ENCODE results near the gene SEC23B. TPM values are rescaled to one million over a fixed set of nuclear protein-coding genes. Genes with fewer than 3 reads are reported as not detected.
A peak's percentile ranks its signal among the peaks of the same experiment; 100 is the strongest.

SEC23B gene
- total and polyA plus RNA-seq, 3 donors from 2014 or later, result 65.0 to 96.0 (median 68.8) TPM

GRCh38 chr20:18548465-18548864 lies 40.7 kb downstream of the SEC23B start:
- intact Hi-C loops (cut with DNase I; ENCODE audit: low total_unique reads), result no loop called here
- Histone ChIP-seq H3K27ac (no peak overlapping the region), H3K4me1 (no peaks in the 10 kb centered on the region), H3K4me3 (no peak overlapping the region), H3K36me3 (ENCODE audit: low read depth, missing control alignments) (no peaks in the 10 kb centered on the region), H3K9me3 (no peaks in the 10 kb centered on the region), H3K27me3 (no peaks in the 10 kb centered on the region)
- no peak for TF ChIP-seq POLR2A (IDR thresholded peaks at IDR 0.05)
- TF ChIP-seq, protein P1, sequence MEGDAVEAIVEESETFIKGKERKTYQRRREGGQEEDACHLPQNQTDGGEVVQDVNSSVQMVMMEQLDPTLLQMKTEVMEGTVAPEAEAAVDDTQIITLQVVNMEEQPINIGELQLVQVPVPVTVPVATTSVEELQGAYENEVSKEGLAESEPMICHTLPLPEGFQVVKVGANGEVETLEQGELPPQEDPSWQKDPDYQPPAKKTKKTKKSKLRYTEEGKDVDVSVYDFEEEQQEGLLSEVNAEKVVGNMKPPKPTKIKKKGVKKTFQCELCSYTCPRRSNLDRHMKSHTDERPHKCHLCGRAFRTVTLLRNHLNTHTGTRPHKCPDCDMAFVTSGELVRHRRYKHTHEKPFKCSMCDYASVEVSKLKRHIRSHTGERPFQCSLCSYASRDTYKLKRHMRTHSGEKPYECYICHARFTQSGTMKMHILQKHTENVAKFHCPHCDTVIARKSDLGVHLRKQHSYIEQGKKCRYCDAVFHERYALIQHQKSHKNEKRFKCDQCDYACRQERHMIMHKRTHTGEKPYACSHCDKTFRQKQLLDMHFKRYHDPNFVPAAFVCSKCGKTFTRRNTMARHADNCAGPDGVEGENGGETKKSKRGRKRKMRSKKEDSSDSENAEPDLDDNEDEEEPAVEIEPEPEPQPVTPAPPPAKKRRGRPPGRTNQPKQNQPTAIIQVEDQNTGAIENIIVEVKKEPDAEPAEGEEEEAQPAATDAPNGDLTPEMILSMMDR (IDR thresholded peaks at IDR 0.05), result no peak
- no peak for DNase-seq
- 93 to 98% methylated on average over 3 of the region's 3 CpGs for WGBS, 2 donors

DNA sequence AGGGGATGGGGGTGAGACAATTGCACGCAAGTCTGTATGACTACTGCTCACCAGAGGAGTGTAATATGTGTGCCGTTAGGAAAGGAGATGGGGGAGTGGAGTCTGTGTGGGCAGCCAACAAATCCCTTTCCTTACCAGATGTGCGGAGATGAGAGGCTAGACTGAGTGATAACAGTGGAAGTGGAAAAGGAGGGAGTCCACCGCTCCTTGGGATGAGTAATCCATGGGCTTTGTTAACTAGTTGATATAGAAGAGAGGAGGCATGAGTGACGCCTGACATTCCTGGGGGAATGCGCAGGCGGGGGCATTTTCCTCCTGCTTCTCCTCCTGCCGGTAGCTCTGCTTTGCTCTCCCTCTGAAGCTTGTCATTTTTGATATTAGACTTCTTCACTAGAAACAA lies 46.0 kb downstream of the SEC23B start:
- no peaks in the 10 kb centered on the region for H3K36me3 ChIP-seq (ENCODE audit: low read depth, missing control alignments)
- H3K4me1 ChIP-seq, result no peaks in the 10 kb centered on the region
- TF ChIP-seq, protein P1 (IDR thresholded peaks at IDR 0.05), result no peak
- TF ChIP-seq POLR2A (IDR thresholded peaks at IDR 0.05), result no peak
- WGBS, 2 donors, result 85 to 86% methylated on average over 8 of the region's 8 CpGs
- no peak for DNase-seq
- no peaks in the 10 kb centered on the region for H3K9me3 ChIP-seq
- H3K27ac ChIP-seq, result no peak overlapping the region
- intact Hi-C loops (cut with DNase I; ENCODE audit: low total_unique reads), result no loop called here
- H3K27me3 ChIP-seq, result no peaks in the 10 kb centered on the region
- H3K4me3 ChIP-seq, result no peak overlapping the region

GRCh38 chr20:18566892-18567738 lies 59.4 kb downstream of the SEC23B start, which contains the start of gene SMIM26:
Gene SMIM26, plus strand, starts transcription at chr20:18567432. Its CDS starts 47 bp downstream, at chr20:18567479.
- intact Hi-C loops (cut with DNase I; ENCODE audit: low total_unique reads), result no loop called here
- no peak for TF ChIP-seq POLR2A (IDR thresholded peaks at IDR 0.05)
- TF ChIP-seq, protein P1 (IDR thresholded peaks at IDR 0.05), result no peak

GRCh38 chr20:18567739-18568091 lies 60.0 kb downstream of the SEC23B start:
- Histone ChIP-seq H3K4me3 (peak overlapping the region; percentile 62 to 98), H3K27ac (peak overlapping the region; percentile 79 to 91), H3K27me3 (no peaks in the 10 kb centered on the region), H3K9me3 (no peaks in the 10 kb centered on the region), H3K4me1 (peaks cover 9% of the 10 kb centered on the region), H3K36me3 (ENCODE audit: low read depth, missing control alignments) (no peaks in the 10 kb centered on the region)
- 1 to 3% methylated on average over 6 of the region's 6 CpGs for WGBS, 2 donors
- intact Hi-C loops (cut with DNase I; ENCODE audit: low total_unique reads), result no loop called here
- TF ChIP-seq, protein P1 (IDR thresholded peaks at IDR 0.05), result no peak
- TF ChIP-seq POLR2A (IDR thresholded peaks at IDR 0.05), result no peak
- DNase-seq, result no peak

More at GRCh38 chr20:18566892-18567738, 59.4 kb downstream of the SEC23B start, which contains the start of gene SMIM26:
- Histone ChIP-seq H3K9me3 (no peaks in the 10 kb centered on the region), H3K4me3 (peak within 1 kb of the TSS; percentile 62 to 98), H3K27ac (peak within 1 kb of the TSS; percentile 79 to 91), H3K4me1 (peaks cover 9% of the 10 kb centered on the region), H3K27me3 (no peaks in the 10 kb centered on the region), H3K36me3 (ENCODE audit: low read depth, missing control alignments) (no peaks in the 10 kb centered on the region)
- peak; percentile 96 for DNase-seq
- WGBS, 2 donors, result 0 to 1% methylated on average over 37 to 51 of the region's 51 CpGs

All from testis (tissue), 3 donors.